Activated CD8-positive, alpha-beta T cell treated with anti-CD3 and anti-CD28 coated beads, Interleukin-2, amount 10 ng/mL, durations not matched to agents 7 days and 5 days (primary cell): ENCODE results near the gene MYO1A. TPM values are rescaled to one million over a fixed set of nuclear protein-coding genes. Genes with fewer than 3 reads are reported as not detected.
"Not testable (repeated sequence)": the region's sequence is repeated elsewhere in the genome, so short reads cannot be mapped to it uniquely, and the experiment has no call there.

Experiments
- ATAC-seq: fragments of 150-1000 bp; cut with Tn5 transposase; one replicate; pipeline ENCODE4 v1.10.0; 2021; ENCODE audit warnings: moderate library complexity
- CTCF ChIA-PET: fragments of 350-600 bp; sonication (Branson Sonifier 250); formaldehyde crosslinking; loops from one replicate; lab custom pipeline; 2021; ENCODE audit warnings: antibody characterized with exemption; lab: Charles Lee
- POLR2A ChIA-PET: fragments of 350-600 bp; sonication (Branson Sonifier 250); formaldehyde crosslinking; loops from one replicate; lab custom pipeline; 2021; ENCODE audit warnings: antibody characterized with exemption; lab: Charles Lee
- DNase-seq: peaks from one replicate; pipeline ENCODE4 v3.0.0-alpha.2; 2020
- H3K27ac Mint-ChIP-seq: one replicate; pipeline ENCODE4 v1.8.0; 2021; ENCODE audit warnings: mild to moderate bottlenecking, mixed read lengths
- H3K27me3 Mint-ChIP-seq: one replicate; pipeline ENCODE4 v1.8.0; 2021; ENCODE audit warnings: low read depth, mixed read lengths
- H3K36me3 Mint-ChIP-seq: one replicate; pipeline ENCODE4 v1.8.0; 2021; ENCODE audit warnings: low read depth, mixed read lengths
- H3K4me1 Mint-ChIP-seq: one replicate; pipeline ENCODE4 v1.8.0; 2021; ENCODE audit warnings: low read depth, mixed read lengths
- H3K4me3 Mint-ChIP-seq: one replicate; pipeline ENCODE4 v1.8.0; 2021; ENCODE audit warnings: mild to moderate bottlenecking, mixed read lengths
- H3K9me3 Mint-ChIP-seq: one replicate; pipeline ENCODE4 v1.8.0; 2022; ENCODE audit warnings: mixed read lengths; ENCODE audit not compliant: insufficient read depth
- total RNA-seq, 2 experiments: library from RNA; stranded (reverse); gene quantifications; one replicate each; pipeline ENCODE4 v1.2.3, GENCODE V29; 2021

The MYO1A gene
- total RNA-seq, 2 experiments from 2014 or later, result 1.3 to 1.4 TPM

GRCh38 chr12:56983386-56983785 lies 66.5 kb downstream of the MYO1A start:
- POLR2A ChIA-PET, result no interaction called here
- CTCF ChIA-PET, result no interaction called here
- DNase-seq (no peak), ATAC-seq (no peak)
- no peaks in the 10 kb centered on the region for H3K9me3 Mint-ChIP-seq
- peaks cover 4% of the 10 kb centered on the region for H3K27me3 Mint-ChIP-seq
- no peak overlapping the region for H3K27ac Mint-ChIP-seq
- no peaks in the 10 kb centered on the region for H3K36me3 Mint-ChIP-seq
- peaks cover 2% of the 10 kb centered on the region for H3K4me1 Mint-ChIP-seq
- H3K4me3 Mint-ChIP-seq, result no peak overlapping the region

- H3K4me3 Mint-ChIP-seq, DNase-seq, H3K36me3 Mint-ChIP-seq, POLR2A ChIA-PET, CTCF ChIA-PET, ATAC-seq, H3K27me3 Mint-ChIP-seq, H3K9me3 Mint-ChIP-seq, H3K4me1 Mint-ChIP-seq, H3K27ac Mint-ChIP-seq: not testable (repeated sequence)
Observed at GRCh38 chr12:56982578-56983236, 67.2 kb downstream of the MYO1A start.

GRCh38 chr12:56980941-56981530 lies 68.9 kb downstream of the MYO1A start:
- H3K36me3 Mint-ChIP-seq, result no peaks in the 10 kb centered on the region
- ATAC-seq, result no peak
- no peaks in the 10 kb centered on the region for H3K27me3 Mint-ChIP-seq
- ChIA-PET CTCF (no interaction called here), POLR2A (no interaction called here)
- H3K9me3 Mint-ChIP-seq, result no peaks in the 10 kb centered on the region
- H3K4me1 Mint-ChIP-seq, result peaks cover 2% of the 10 kb centered on the region
- no peak overlapping the region for H3K4me3 Mint-ChIP-seq
- H3K27ac Mint-ChIP-seq, result no peak overlapping the region
- no peak for DNase-seq

GRCh38 chr12:56980268-56980667 lies 69.7 kb downstream of the MYO1A start:
- CTCF ChIA-PET, result no interaction called here
- Mint-ChIP-seq H3K27me3 (no peaks in the 10 kb centered on the region), H3K9me3 (no peaks in the 10 kb centered on the region), H3K27ac (no peak overlapping the region), H3K4me3 (no peak overlapping the region), H3K4me1 (peaks cover 2% of the 10 kb centered on the region), H3K36me3 (no peaks in the 10 kb centered on the region)
- POLR2A ChIA-PET, result no interaction called here
- ATAC-seq (no peak), DNase-seq (no peak)

GRCh38 chr12:56979628-56980027 lies 70.3 kb downstream of the MYO1A start:
- no peak for ATAC-seq
- DNase-seq, result no peak
- H3K27ac Mint-ChIP-seq, result no peak overlapping the region
- H3K4me3 Mint-ChIP-seq, result no peak overlapping the region
- H3K4me1 Mint-ChIP-seq, result peaks cover 2% of the 10 kb centered on the region
- H3K36me3 Mint-ChIP-seq, result no peaks in the 10 kb centered on the region
- CTCF ChIA-PET, result interaction anchor here (3.4 kb wide), 1 partner anchor 8 kb away, joined by 14 read pairs; no protein-coding TSS in a partner anchor
- H3K27me3 Mint-ChIP-seq, result no peaks in the 10 kb centered on the region
- no peaks in the 10 kb centered on the region for H3K9me3 Mint-ChIP-seq
- POLR2A ChIA-PET, result no interaction called here

Other genes starting within 250 kb of the MYO1A start
- gene SDR9C7, start 115.7 kb downstream of the MYO1A start, total RNA-seq, result not detected
- under 1 TPM; 0.18 to 0.37 TPM for gene RDH16, start 92.5 kb downstream of the MYO1A start, total RNA-seq
- 1 to 10 TPM; 7.7 to 8.2 TPM for gene ZBTB39, start 43.6 kb downstream of the MYO1A start, total RNA-seq
- not detected for gene TAC3, start 33.6 kb downstream of the MYO1A start, total RNA-seq
- gene NEMP1, start 28.7 kb upstream of the MYO1A start, total RNA-seq, result 10 to 100 TPM; 56.4 to 56.9 TPM
- 10 to 100 TPM; 12.9 to 13.7 TPM for gene NAB2, start 39.0 kb upstream of the MYO1A start, total RNA-seq
- 100 to 1,000 TPM; 189 TPM for gene STAT6, start 61.2 kb upstream of the MYO1A start, total RNA-seq
- under 1 TPM; 0.39 to 0.40 TPM for gene LRP1, start 78.4 kb upstream of the MYO1A start, total RNA-seq
- not detected for gene LRP1-AS, start 97.5 kb upstream of the MYO1A start, total RNA-seq
- under 1 TPM; 0.39 to 0.40 TPM for gene NXPH4, start 166.7 kb upstream of the MYO1A start, total RNA-seq
- 100 to 1,000 TPM; 194 to 208 TPM for gene SHMT2, start 179.6 kb upstream of the MYO1A start, total RNA-seq
- 1 to 10 TPM; 7.5 to 9.9 TPM for gene STAC3, start 201.1 kb upstream of the MYO1A start, total RNA-seq